Heart left ventricle (tissue), 13 donors: ENCODE measurements around the gene POMGNT2.

Experiments
- CTCF ChIP-seq, 12 donors: fragments of 200-600 bp; sonication (generic) in 4 of 12; IDR thresholded peaks; one replicate each; pipeline versions ENCODE4 v1.5.0 to v1.8.0; 2018 to 2022; ENCODE audit warnings: antibody characterized with exemption in 12 of 12, mild to moderate bottlenecking in 5 of 12
- POLR2A ChIP-seq, 2 donors: fragments of 450-650 bp; IDR thresholded peaks; one replicate each; pipeline ENCODE4 v1.6.1; 2017; ENCODE audit warnings: antibody characterized with exemption in 2 of 2, mild to moderate bottlenecking in 2 of 2, moderate library complexity in 2 of 2
- donor health status: ischemic (EF 13 %, LVEDD 7.1; RV severe dilation, severe dysfunction).
- donor health status: DM: no; HTN: yes; CAD: no.
- donor health status: DM: no; HTN: no; CAD: no.
- donor health status: ischemic (EF 25% LVEDD 6.9; RV normal size, moderate dysfunction).
- donor health status: ischemic (EF 25% LVEDD 5.7; RV mildly dilated, moderate dysfunction).
- donor health status: ischemic (EF 35%, LVEDD 5.7; RV mildly dilated, moderate dysfunction).
- donor health status: nonischemic (EF 11% LVEDD 7.7; RV severe dilation, severe dysfunction).
- donor health status: DM: yes; HTN: yes; CAD: no.
- donor health status: PGD.
- donor health status: ischemic (EF 29% LVEDD 5.4; RV normal size, mild dysfunction).
- donor health status: nonischemic (EF 23%, LVEDD 6.1; RV moderate dilation, normal function).

GRCh38 chr3:43062564-43063040 is 43.3 kb downstream of the POMGNT2 start:
- TF ChIP-seq CTCF (IDR thresholded peaks at IDR 0.05) (no peak), POLR2A (IDR thresholded peaks at IDR 0.05) (no peak)
